Gastrocnemius medialis (tissue), 4 donors: ENCODE data around the gene PPEF1. TPM values are rescaled to one million over a fixed set of nuclear protein-coding genes. Genes with fewer than 3 reads are reported as not detected.
"Not testable (repeated sequence)": the region's sequence is repeated elsewhere in the genome, so short reads cannot be mapped to it uniquely, and the experiment has no call there.

Source experiments
- ATAC-seq, 2 donors: fragments of 150-250 bp; one replicate each; pipeline ENCODE4 v1.9.1; 2016
- DNase-seq, 2 donors: peaks; one replicate each; pipeline ENCODE4 v3.0.0-alpha.2; 2019
- H3K27ac ChIP-seq, 4 donors: fragments of 200-600 bp; sonication (generic); 1 replicate in 1 of 4; 2 replicates in 3 of 4; pipeline ENCODE4 v1.5.1; 2016 to 2018; ENCODE audit warnings: mild to moderate bottlenecking in 2 of 4, moderate library complexity in 1 of 4
- H3K27me3 ChIP-seq, 3 donors: fragments of 200-600 bp; sonication (generic) in 2 of 3; 1 replicate in 1 of 3; 2 replicates in 2 of 3; pipeline versions ENCODE4 v1.5.1 to v1.6.0; 2016 to 2019; ENCODE audit warnings: mild to moderate bottlenecking in 1 of 3, moderate library complexity in 1 of 3
- H3K36me3 ChIP-seq, 2 donors: fragments of 200-600 bp; sonication (generic) in 1 of 2; one replicate each; pipeline ENCODE4 v1.5.1; 2017 to 2018
- H3K4me1 ChIP-seq, 2 donors: fragments of 200-600 bp; sonication (generic) in 1 of 2; one replicate each; pipeline ENCODE4 v1.5.1; 2016 to 2017; ENCODE audit warnings: mild to moderate bottlenecking in 2 of 2
- H3K4me3 ChIP-seq, 4 donors: fragments of 200-600 bp; sonication (generic) in 3 of 4; 1 replicate in 1 of 4; 2 replicates in 3 of 4; pipeline ENCODE4 v1.5.1; 2016 to 2019; ENCODE audit warnings: mild to moderate bottlenecking in 2 of 4
- H3K9me3 ChIP-seq, 3 donors: fragments of 200-600 bp; sonication (generic) in 2 of 3; 1 replicate in 1 of 3; 2 replicates in 2 of 3; pipeline ENCODE4 v1.5.1; 2016 to 2019
- POLR2A ChIP-seq, 2 donors: fragments of 450-650 bp; IDR thresholded peaks; one replicate each; pipeline ENCODE4 v1.6.1; 2017; ENCODE audit warnings: antibody characterized with exemption in 2 of 2, mild to moderate bottlenecking in 2 of 2, moderate library complexity in 2 of 2
- in situ Hi-C, 4 donors: fragments of 200-750 bp; cut with MboI; loops; one replicate each; pipeline versions ENCODE4 v1.15.0 to v1.8.0; 2017; ENCODE audit warnings: low sequenced_read_pairs in 4 of 4
- intact Hi-C: fragments of 100-400 bp; cut with DNase I; formaldehyde crosslinking; loops from one replicate; pipeline ENCODE4 v1.15.1; 2023; ENCODE audit warnings: low total_unique reads
- total RNA-seq, 4 donors: library from RNA; depleted of rRNA; stranded (reverse); fragments of >200 nt; gene quantifications; one replicate each; pipeline versions ENCODE4 v1.1.0 to v1.2.3, GENCODE V29; 2016
- TF ChIP-seq, protein P1 (sequence below), 5 experiments: fragments of 450-650 bp in 3 of 5; fragments of 200-600 bp in 2 of 5; sonication (generic) in 2 of 5; IDR thresholded peaks in 4 of 5; conservative IDR thresholded peaks in 1 of 5; 1 replicate in 4 of 5; 2 replicates in 1 of 5; pipeline ENCODE4 v1.5.1; 2016 to 2019; ENCODE audit warnings: antibody characterized with exemption in 5 of 5, mild to moderate bottlenecking in 3 of 5, moderate library complexity in 3 of 5

The PPEF1 gene
- total RNA-seq, 4 donors from 2014 or later = 1.8 TPM; not detected in 3

DNA sequence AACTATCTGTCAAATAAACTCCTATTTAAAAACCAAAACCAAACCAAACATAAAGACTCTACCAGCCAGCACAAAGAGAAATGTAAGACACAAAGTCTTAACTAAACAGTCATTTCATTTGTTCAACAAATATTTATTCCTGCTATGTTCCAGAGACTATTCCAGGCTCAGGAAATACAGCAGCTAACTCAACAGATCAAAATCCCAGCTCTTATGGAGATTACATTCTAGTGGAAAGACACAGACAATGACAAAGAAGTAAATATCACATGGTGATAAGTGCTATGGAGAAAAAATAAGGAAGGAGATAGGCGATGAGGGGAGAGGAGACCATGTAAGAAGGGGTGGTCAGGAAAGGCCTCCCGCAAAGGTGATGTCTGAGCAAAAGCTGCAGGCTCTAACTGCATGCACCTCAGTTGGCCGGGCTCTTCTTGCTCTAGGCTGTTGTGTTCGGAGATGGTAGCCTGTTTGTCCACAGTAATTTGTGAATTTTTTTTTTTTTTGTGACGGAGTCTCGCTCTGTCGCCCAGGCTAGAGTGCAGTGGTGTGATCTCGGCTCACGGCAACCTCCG is 15.1 kb downstream of the PPEF1 start:
- intact Hi-C loops (no loop called here), in situ Hi-C loops (no loop called here)
- no peaks in the 10 kb centered on the region for H3K36me3 ChIP-seq

DNA sequence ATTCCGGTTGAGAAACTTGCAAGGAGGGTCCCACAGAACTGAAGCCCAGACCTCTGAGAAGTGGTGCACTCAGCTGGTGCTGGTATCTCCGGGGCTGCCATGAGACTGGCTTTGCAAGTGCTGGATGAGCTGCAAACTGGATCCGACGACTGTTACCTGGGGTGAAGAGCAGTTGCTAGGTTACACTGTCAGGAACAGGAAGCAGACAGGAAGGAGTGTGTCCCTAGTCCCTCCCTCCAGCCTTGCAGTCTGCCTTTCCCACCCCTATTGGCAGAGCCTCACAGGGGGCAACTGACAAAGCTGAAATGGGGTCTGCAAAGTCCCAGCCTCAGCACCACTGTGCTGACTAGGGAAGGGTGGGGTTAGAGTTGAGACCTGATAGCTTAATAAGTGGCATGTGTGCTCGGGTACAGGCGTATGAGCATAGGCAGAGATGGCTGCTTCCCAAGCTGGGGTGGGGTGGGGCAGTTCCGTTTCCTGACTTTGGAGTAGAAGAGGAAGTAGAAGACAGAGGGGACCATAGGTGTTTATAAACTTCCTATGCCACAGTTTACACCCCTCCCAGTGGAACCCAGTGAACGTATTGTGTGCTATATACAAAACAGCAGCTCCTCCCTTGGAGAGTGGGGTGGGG is 18.0 kb downstream of the PPEF1 start:
- no peaks in the 10 kb centered on the region for H3K36me3 ChIP-seq
- no peaks in the 10 kb centered on the region for H3K27me3 ChIP-seq
- no peak overlapping the region for H3K27ac ChIP-seq
- no peaks in the 10 kb centered on the region for H3K4me1 ChIP-seq
- in situ Hi-C loops (no loop called here), intact Hi-C loops (no loop called here)
- no peaks in the 10 kb centered on the region for H3K9me3 ChIP-seq
- no peak overlapping the region for H3K4me3 ChIP-seq
- ATAC-seq = no peak
- TF ChIP-seq POLR2A (IDR thresholded peaks at IDR 0.05) = no peak
- TF ChIP-seq, protein P1, sequence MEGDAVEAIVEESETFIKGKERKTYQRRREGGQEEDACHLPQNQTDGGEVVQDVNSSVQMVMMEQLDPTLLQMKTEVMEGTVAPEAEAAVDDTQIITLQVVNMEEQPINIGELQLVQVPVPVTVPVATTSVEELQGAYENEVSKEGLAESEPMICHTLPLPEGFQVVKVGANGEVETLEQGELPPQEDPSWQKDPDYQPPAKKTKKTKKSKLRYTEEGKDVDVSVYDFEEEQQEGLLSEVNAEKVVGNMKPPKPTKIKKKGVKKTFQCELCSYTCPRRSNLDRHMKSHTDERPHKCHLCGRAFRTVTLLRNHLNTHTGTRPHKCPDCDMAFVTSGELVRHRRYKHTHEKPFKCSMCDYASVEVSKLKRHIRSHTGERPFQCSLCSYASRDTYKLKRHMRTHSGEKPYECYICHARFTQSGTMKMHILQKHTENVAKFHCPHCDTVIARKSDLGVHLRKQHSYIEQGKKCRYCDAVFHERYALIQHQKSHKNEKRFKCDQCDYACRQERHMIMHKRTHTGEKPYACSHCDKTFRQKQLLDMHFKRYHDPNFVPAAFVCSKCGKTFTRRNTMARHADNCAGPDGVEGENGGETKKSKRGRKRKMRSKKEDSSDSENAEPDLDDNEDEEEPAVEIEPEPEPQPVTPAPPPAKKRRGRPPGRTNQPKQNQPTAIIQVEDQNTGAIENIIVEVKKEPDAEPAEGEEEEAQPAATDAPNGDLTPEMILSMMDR (IDR thresholded peaks at IDR 0.05 in 4 of 5, conservative IDR thresholded peaks at IDR 0.05 in 1 of 5) = no peak
- DNase-seq = no peak

More for the DNA sequence above, 15.1 kb downstream of the PPEF1 start:
- Histone ChIP-seq H3K4me1 (no peaks in the 10 kb centered on the region), H3K9me3 (no peaks in the 10 kb centered on the region), H3K27ac (peak overlapping the region in 3 of 4 donors; percentile 46 to 60 (median 49)), H3K4me3 (no peak overlapping the region), H3K27me3 (no peaks in the 10 kb centered on the region)
- no peak for TF ChIP-seq POLR2A (IDR thresholded peaks at IDR 0.05)
- TF ChIP-seq, protein P1 (IDR thresholded peaks at IDR 0.05 in 4 of 5, conservative IDR thresholded peaks at IDR 0.05 in 1 of 5) = no peak
- DNase-seq (no peak), ATAC-seq (no peak)

DNA sequence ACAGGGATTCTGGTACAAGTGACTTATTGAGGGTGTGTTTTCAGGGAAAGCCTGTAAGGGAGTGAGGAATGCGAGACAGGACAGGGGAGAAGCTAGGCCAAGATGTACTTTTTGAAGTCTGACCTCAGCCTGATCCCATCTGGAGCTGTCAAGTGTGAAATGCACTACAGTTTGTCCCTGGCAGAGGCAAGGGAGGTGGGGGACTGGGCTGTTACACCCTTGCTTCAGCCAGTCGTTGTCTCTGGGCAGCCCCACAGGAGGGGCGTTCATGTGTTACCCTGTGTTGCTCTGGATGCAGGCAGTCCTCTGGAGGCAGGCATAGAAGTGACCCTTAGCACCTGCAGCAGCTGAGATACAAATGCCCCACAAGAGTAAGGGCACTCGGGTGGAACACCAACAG is 25.8 kb downstream of the PPEF1 start:
- Histone ChIP-seq H3K9me3 (no peaks in the 10 kb centered on the region), H3K36me3 (no peaks in the 10 kb centered on the region), H3K4me1 (no peaks in the 10 kb centered on the region), H3K27ac (no peak overlapping the region), H3K27me3 (no peaks in the 10 kb centered on the region), H3K4me3 (no peak overlapping the region)
- TF ChIP-seq POLR2A (IDR thresholded peaks at IDR 0.05) = no peak
- TF ChIP-seq, protein P1 (IDR thresholded peaks at IDR 0.05 in 4 of 5, conservative IDR thresholded peaks at IDR 0.05 in 1 of 5) = no peak
- intact Hi-C loops = no loop called here
- in situ Hi-C loops = no loop called here
- no peak for ATAC-seq
- no peak for DNase-seq

DNA sequence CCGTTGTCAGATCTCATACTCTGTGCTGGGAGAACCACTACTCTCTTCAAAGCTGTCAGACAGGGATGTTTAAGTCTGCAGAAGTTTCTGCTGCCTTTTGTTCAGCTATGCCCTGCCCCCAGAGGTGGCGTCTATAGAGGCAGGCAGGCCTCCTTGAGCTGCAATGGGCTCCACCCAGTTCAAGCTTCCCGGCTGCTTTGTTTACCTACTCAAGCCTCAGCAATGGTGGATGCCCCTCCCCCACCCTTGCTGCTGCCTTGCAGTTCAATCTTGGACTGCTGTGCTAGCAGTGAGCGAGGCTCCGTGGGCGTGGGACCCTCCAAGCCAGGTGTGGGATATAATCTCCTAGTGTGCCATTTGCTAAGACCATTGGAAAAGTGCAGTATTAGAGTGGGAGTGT is 32.2 kb downstream of the PPEF1 start:
- H3K36me3 ChIP-seq, H3K4me1 ChIP-seq, ATAC-seq, in situ Hi-C loops, intact Hi-C loops, DNase-seq, H3K27me3 ChIP-seq, H3K4me3 ChIP-seq, H3K9me3 ChIP-seq, H3K27ac ChIP-seq: not testable (repeated sequence)

DNA sequence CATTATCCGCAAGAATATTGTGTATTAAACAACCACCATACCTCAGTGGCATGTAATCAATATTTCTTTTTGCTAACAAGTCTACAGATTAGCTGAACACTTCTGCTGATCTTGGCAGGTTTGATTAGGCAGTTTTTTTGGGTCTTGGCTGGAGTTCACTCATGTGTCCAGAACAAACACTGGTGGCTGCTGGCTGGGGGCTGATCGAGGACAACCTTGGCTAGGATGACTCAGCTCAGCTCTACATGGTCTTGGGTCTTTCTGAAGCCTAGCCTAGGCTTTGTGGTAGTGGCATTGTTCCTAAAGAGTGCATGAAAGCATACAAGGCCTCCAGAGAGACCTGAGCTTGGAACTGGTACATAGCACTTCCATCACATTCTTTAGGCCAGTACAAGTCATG is 41.1 kb downstream of the PPEF1 start:
- DNase-seq = no peak
- Histone ChIP-seq H3K4me3 (no peak overlapping the region), H3K36me3 (no peaks in the 10 kb centered on the region), H3K9me3 (no peaks in the 10 kb centered on the region), H3K4me1 (no peaks in the 10 kb centered on the region), H3K27me3 (peaks cover 0 to 3% (median 0%) of the 10 kb centered on the region in 3 donors), H3K27ac (no peak overlapping the region)
- TF ChIP-seq, protein P1 (IDR thresholded peaks at IDR 0.05 in 4 of 5, conservative IDR thresholded peaks at IDR 0.05 in 1 of 5) = no peak
- no peak for TF ChIP-seq POLR2A (IDR thresholded peaks at IDR 0.05)
- in situ Hi-C loops = no loop called here
- intact Hi-C loops = no loop called here
- ATAC-seq = no peak
